ENCODE measurements around the gene ADRB1. TPM values are rescaled to one million over a fixed set of nuclear protein-coding genes. Genes with fewer than 3 reads are reported as not detected.

Gene ADRB1
- total RNA-seq, 6 experiments from 2014 or later, result 0.11 to 0.66 (median 0.38) TPM; not detected in 2

DNA sequence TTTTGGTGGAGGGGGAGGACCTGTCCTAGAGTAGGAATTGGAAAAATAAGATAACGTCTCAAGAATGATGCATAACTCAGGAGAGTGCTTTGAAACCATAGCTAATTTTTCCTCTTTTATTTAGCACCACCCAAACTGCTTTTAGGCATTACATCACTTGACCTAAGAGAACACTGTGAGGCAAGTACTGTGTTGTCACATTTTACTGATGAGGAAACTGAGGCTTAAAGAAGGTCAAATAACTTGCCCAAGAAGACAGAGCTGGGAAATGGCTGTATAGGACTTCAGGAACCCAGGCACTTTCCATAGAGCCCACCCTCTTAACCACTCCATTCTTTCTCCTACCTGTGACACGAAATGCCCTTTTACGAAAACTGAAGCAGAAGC lies 21.4 kb downstream of the ADRB1 start:
- no peak for DNase-seq
- H3K27me3 ChIP-seq, result no peaks in the 10 kb centered on the region
- ATAC-seq, result no peak
- H3K36me3 ChIP-seq, result no peaks in the 10 kb centered on the region
- no peak for TF ChIP-seq POLR2A (IDR thresholded peaks at IDR 0.05)
- TF ChIP-seq, protein P1, sequence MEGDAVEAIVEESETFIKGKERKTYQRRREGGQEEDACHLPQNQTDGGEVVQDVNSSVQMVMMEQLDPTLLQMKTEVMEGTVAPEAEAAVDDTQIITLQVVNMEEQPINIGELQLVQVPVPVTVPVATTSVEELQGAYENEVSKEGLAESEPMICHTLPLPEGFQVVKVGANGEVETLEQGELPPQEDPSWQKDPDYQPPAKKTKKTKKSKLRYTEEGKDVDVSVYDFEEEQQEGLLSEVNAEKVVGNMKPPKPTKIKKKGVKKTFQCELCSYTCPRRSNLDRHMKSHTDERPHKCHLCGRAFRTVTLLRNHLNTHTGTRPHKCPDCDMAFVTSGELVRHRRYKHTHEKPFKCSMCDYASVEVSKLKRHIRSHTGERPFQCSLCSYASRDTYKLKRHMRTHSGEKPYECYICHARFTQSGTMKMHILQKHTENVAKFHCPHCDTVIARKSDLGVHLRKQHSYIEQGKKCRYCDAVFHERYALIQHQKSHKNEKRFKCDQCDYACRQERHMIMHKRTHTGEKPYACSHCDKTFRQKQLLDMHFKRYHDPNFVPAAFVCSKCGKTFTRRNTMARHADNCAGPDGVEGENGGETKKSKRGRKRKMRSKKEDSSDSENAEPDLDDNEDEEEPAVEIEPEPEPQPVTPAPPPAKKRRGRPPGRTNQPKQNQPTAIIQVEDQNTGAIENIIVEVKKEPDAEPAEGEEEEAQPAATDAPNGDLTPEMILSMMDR (IDR thresholded peaks at IDR 0.05), result no peak
- H3K27ac ChIP-seq, result peak overlapping the region in 2 of 3 donors; percentile 66 to 73
- no peaks in the 10 kb centered on the region for H3K9me3 ChIP-seq
- intact Hi-C loops (cut with DNase I), result no loop called here
- 83% methylated on average over 3 of the region's 3 CpGs for WGBS (ENCODE audit: insufficient coverage, low coverage, low lambda C conversion rate, missing lambda C conversion rate)
- H3K4me1 ChIP-seq, result peaks cover 0 to 15% (median 6%) of the 10 kb centered on the region in 4 donors
- no peak overlapping the region for H3K4me3 ChIP-seq

GRCh38 chr10:114068054-114068707 lies 24.5 kb downstream of the ADRB1 start:
- Histone ChIP-seq H3K9me3 (no peaks in the 10 kb centered on the region), H3K4me3 (no peak overlapping the region), H3K27me3 (no peaks in the 10 kb centered on the region), H3K36me3 (no peaks in the 10 kb centered on the region), H3K27ac (no peak overlapping the region), H3K4me1 (peaks cover 0 to 15% (median 6%) of the 10 kb centered on the region in 4 donors)
- DNase-seq (no peak), ATAC-seq (no peak)
- 85% methylated on average over 6 of the region's 6 CpGs for WGBS (ENCODE audit: insufficient coverage, low coverage, low lambda C conversion rate, missing lambda C conversion rate)
- intact Hi-C loops (cut with DNase I), result no loop called here
- TF ChIP-seq, protein P1 (IDR thresholded peaks at IDR 0.05), result no peak
- TF ChIP-seq POLR2A (IDR thresholded peaks at IDR 0.05), result no peak

- intact Hi-C loops (cut with DNase I), result no loop called here
- DNase-seq, result no peak
- no peak overlapping the region for H3K4me3 ChIP-seq
- no peaks in the 10 kb centered on the region for H3K4me1 ChIP-seq
- ATAC-seq, result peak in 1 of 4 donors; percentile 21
- H3K9me3 ChIP-seq, result no peaks in the 10 kb centered on the region
- 46% methylated on average over 5 of the region's 5 CpGs for WGBS (ENCODE audit: insufficient coverage, low coverage, low lambda C conversion rate, missing lambda C conversion rate)
- H3K27me3 ChIP-seq, result no peaks in the 10 kb centered on the region
- H3K36me3 ChIP-seq, result no peaks in the 10 kb centered on the region
- TF ChIP-seq POLR2A (IDR thresholded peaks at IDR 0.05), result no peak
- TF ChIP-seq, protein P1 (IDR thresholded peaks at IDR 0.05), result no peak
- no peak overlapping the region for H3K27ac ChIP-seq
These were observed 27.0 kb downstream of the ADRB1 start for GRCh38 chr10:114070710-114071109.

- Histone ChIP-seq H3K4me1 (no peaks in the 10 kb centered on the region), H3K27me3 (no peaks in the 10 kb centered on the region), H3K4me3 (no peak overlapping the region), H3K9me3 (no peaks in the 10 kb centered on the region), H3K27ac (no peak overlapping the region), H3K36me3 (no peaks in the 10 kb centered on the region)
- intact Hi-C loops (cut with DNase I), result no loop called here
- TF ChIP-seq, protein P1 (IDR thresholded peaks at IDR 0.05), result no peak
- TF ChIP-seq POLR2A (IDR thresholded peaks at IDR 0.05), result no peak
- ATAC-seq (peak in 1 of 4 donors; percentile 43), DNase-seq (no peak)
- whole genome bisulfite sequencing (ENCODE audit: insufficient coverage, low coverage, low lambda C conversion rate, missing lambda C conversion rate), result 60% methylated on average over 4 of the region's 4 CpGs
These were observed 27.5 kb downstream of the ADRB1 start for GRCh38 chr10:114071178-114071577.
